ENCODE data around the gene ITGB7. TPM values are rescaled to one million over a fixed set of nuclear protein-coding genes. Genes with fewer than 3 reads are reported as not detected.

Gene ITGB7
- total RNA-seq, 1 experiment from 2014 or later = 0.90 TPM

GRCh38 chr12:53241623-53242412 lies 34.8 kb upstream of the ITGB7 start:
- H3K9me3 Mint-ChIP-seq = 0 out of 2 replicates have a peak, but pooled peaks cover 4% of the 10 kb centered on the region
- no peaks in the 10 kb centered on the region for H3K36me3 Mint-ChIP-seq
- peaks cover 45% of the 10 kb centered on the region for H3K4me1 Mint-ChIP-seq
- TF ChIP-seq PRDM15 (CRISPR knock-in tag; IDR thresholded peaks at IDR 0.05) (peak; percentile 70), FOXP1 (CRISPR knock-in tag; IDR thresholded peaks at IDR 0.05; ENCODE audit: borderline replicate concordance) (peak; percentile 39; the same call in 1 of the 2 replicates), ZNF423 (CRISPR knock-in tag; IDR thresholded peaks at IDR 0.05) (0 out of 2 replicates have a peak, but pooled peaks have one; percentile 38), ZNF121 (CRISPR knock-in tag; IDR thresholded peaks at IDR 0.05) (no peak), EMX1 (CRISPR knock-in tag; IDR thresholded peaks at IDR 0.05) (no peak)
- peak; percentile 66 for DNase-seq (ENCODE audit: low spot score)
- H3K27ac Mint-ChIP-seq = peak overlapping the region; percentile 18; the same call in 1 of the 2 replicates
- ChIA-PET CTCF (interaction anchor here (0.7 to 7.3 kb wide), 25 partner anchors 8 to 194 kb away, joined by 3 to 138 read pairs (median 7); partner anchors contain the start of genes AAAS, ESPL1, PFDN5 and RARG), POLR2A (interaction anchor here (1.3 to 1.6 kb wide), 2 partner anchors 19 to 22 kb away, joined by 5 to 6 read pairs; no protein-coding TSS in a partner anchor)
- 0 out of 2 replicates have a peak overlapping the region, but pooled peaks have one; percentile 6 for H3K4me3 Mint-ChIP-seq
- peak; percentile 75 for ATAC-seq
- peaks cover 2% of the 10 kb centered on the region; the same call in 1 of the 2 replicates for H3K27me3 Mint-ChIP-seq (ENCODE audit: low read depth)

GRCh38 chr12:53239643-53240258 lies 32.7 kb upstream of the ITGB7 start:
- TF ChIP-seq ELF4 (CRISPR knock-in tag; IDR thresholded peaks at IDR 0.05; ENCODE audit: low read depth) (no peak), ZNF425 (CRISPR knock-in tag; conservative IDR thresholded peaks at IDR 0.05) (no peak), CTCF (IDR thresholded peaks at IDR 0.05) (no peak), ZNF512 (CRISPR knock-in tag; IDR thresholded peaks at IDR 0.05; ENCODE audit: borderline replicate concordance) (no peak), ZBTB21 (CRISPR knock-in tag; IDR thresholded peaks at IDR 0.05; ENCODE audit: borderline replicate concordance) (no peak), ATF2 (CRISPR knock-in tag; IDR thresholded peaks at IDR 0.05; ENCODE audit: borderline replicate concordance, low read depth) (no peak), MAX (CRISPR knock-in tag; IDR thresholded peaks at IDR 0.05) (no peak), GRHL2 (CRISPR knock-in tag; IDR thresholded peaks at IDR 0.05; ENCODE audit: insufficient replicate concordance, severe bottlenecking) (no peak)
- Mint-ChIP-seq H3K9me3 (no peaks in the 10 kb centered on the region), H3K36me3 (no peaks in the 10 kb centered on the region), H3K27me3 (ENCODE audit: low read depth) (peaks cover 5% of the 10 kb centered on the region; the same call in 1 of the 2 replicates), H3K4me3 (no peak overlapping the region), H3K4me1 (peaks cover 59% of the 10 kb centered on the region), H3K27ac (no peak overlapping the region)
- ChIA-PET POLR2A (interaction anchor here (0.6 kb wide), 1 partner anchor 23 kb away, joined by 3 read pairs; no protein-coding TSS in a partner anchor), CTCF (interaction anchor here (0.7 to 7.3 kb wide), 8 partner anchors 12 to 413 kb away, joined by 3 to 138 read pairs (median 16); partner anchors contain the start of genes ESPL1 and PFDN5)
- no peak for ATAC-seq
- DNase-seq (ENCODE audit: low spot score) = no peak

Measured in WTC11 (cell line).